Urothelium cell line (cell line): ENCODE measurements around the gene CRB1.

ENCODE experiments used
- DNase-seq: peaks from one replicate; pipeline ENCODE4 v3.0.0; 2011; ENCODE audit warnings: low spot score, mixed read lengths
- FAIRE-seq: peaks from 2 replicates; lab custom pipeline; 2011; peaks lifted over from hg19 to GRCh38; lab: Jason Lieb, UNC

Gene CRB1

GRCh38 chr1:197342044-197342565 is 74.1 kb downstream of the CRB1 start:
- FAIRE-seq, result no peak
- no peak for DNase-seq

- DNase-seq (no peak), FAIRE-seq (no peak)
These were observed 74.6 kb downstream of the CRB1 start for GRCh38 chr1:197342669-197343068.

GRCh38 chr1:197343663-197344273 is 75.7 kb downstream of the CRB1 start:
- no peak for DNase-seq
- FAIRE-seq, result no peak

GRCh38 chr1:197351821-197352440 is 83.9 kb downstream of the CRB1 start:
- no peak for FAIRE-seq

GRCh38 chr1:197355248-197355995 is 87.4 kb downstream of the CRB1 start:
- FAIRE-seq (no peak), DNase-seq (no peak)

More at GRCh38 chr1:197351821-197352440, 83.9 kb downstream of the CRB1 start:
- DNase-seq, result no peak

- peak; percentile 32 for DNase-seq
- no peak for FAIRE-seq
These were observed 88.9 kb downstream of the CRB1 start for GRCh38 chr1:197356723-197357533.

GRCh38 chr1:197358959-197359358 is 90.9 kb downstream of the CRB1 start:
- FAIRE-seq (no peak), DNase-seq (no peak)

- FAIRE-seq (no peak), DNase-seq (no peak)
These were observed 92.0 kb downstream of the CRB1 start for GRCh38 chr1:197360068-197360467.

- DNase-seq, result no peak
- no peak for FAIRE-seq
These were observed 94.8 kb downstream of the CRB1 start for GRCh38 chr1:197362871-197363270.

GRCh38 chr1:197363855-197364254 is 95.8 kb downstream of the CRB1 start:
- DNase-seq, result no peak
- FAIRE-seq, result no peak

GRCh38 chr1:197366996-197367395 is 98.9 kb downstream of the CRB1 start:
- DNase-seq, result no peak

GRCh38 chr1:197367627-197368026 is 99.6 kb downstream of the CRB1 start:
- DNase-seq, result no peak
- FAIRE-seq, result no peak

More at GRCh38 chr1:197366996-197367395, 98.9 kb downstream of the CRB1 start:
- no peak for FAIRE-seq

- no peak for FAIRE-seq
- DNase-seq, result no peak
These were observed 106.4 kb downstream of the CRB1 start for GRCh38 chr1:197374428-197374827.

- FAIRE-seq (no peak), DNase-seq (no peak)
These were observed 116.4 kb downstream of the CRB1 start for GRCh38 chr1:197384471-197384870.

- FAIRE-seq (no peak), DNase-seq (no peak)
These were observed 120.7 kb downstream of the CRB1 start for GRCh38 chr1:197388801-197389200.

GRCh38 chr1:197390856-197391255 is 122.8 kb downstream of the CRB1 start:
- DNase-seq, result no peak
- FAIRE-seq, result no peak

- DNase-seq, result no peak
- no peak for FAIRE-seq
These were observed 123.5 kb downstream of the CRB1 start for GRCh38 chr1:197391303-197392226.

- FAIRE-seq (no peak), DNase-seq (no peak)
These were observed 124.5 kb downstream of the CRB1 start for GRCh38 chr1:197392541-197392940.

- FAIRE-seq (no peak), DNase-seq (no peak)
These were observed 125.1 kb downstream of the CRB1 start for GRCh38 chr1:197393105-197393504.

- FAIRE-seq (no peak), DNase-seq (no peak)
These were observed 125.7 kb downstream of the CRB1 start for GRCh38 chr1:197393772-197394171.
